HG02571 (cell line): Measurements from ENCODE around the gene ZFR2.
"Not testable (repeated sequence)": the region's sequence is repeated elsewhere in the genome, so short reads cannot be mapped to it uniquely, and the experiment has no call there.

ENCODE experiments used
- ATAC-seq: cut with Tn5 transposase; IDR thresholded peaks from one replicate; pipeline ENCODE4 v1.9.1; 2021; ENCODE audit warnings: mild to moderate bottlenecking, moderate library complexity; ENCODE audit not compliant: unreplicated experiment

The ZFR2 gene

DNA sequence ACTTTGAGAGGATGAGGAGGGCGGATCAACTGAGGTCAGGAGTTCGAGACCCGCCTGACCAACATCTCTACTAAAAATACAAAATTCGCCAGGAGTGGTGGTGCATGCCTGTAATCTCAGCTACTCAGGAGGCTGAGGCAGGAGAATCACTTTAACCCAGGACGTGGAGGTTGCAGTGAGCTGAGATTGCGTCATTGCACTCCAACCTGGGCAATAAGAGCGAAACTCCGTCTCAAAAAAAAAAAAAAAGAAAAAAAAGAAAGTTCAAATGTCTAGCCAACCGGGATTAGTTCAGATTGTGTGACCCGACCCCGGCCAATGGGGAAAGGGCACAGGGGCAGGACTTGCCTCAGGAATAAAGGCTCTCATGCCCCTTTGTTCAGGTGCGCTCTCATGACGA is 5.9 kb upstream of the ZFR2 start:
- not testable (repeated sequence) for ATAC-seq

- no peak for ATAC-seq
These were observed 4.3 kb upstream of the ZFR2 start for GRCh38 chr19:3873151-3873550.

- no peak for ATAC-seq
These were observed 668 bp downstream of the ZFR2 start for GRCh38 chr19:3867971-3868769.

GRCh38 chr19:3866910-3867638 is 1.8 kb downstream of the ZFR2 start:
- no peak for ATAC-seq

DNA sequence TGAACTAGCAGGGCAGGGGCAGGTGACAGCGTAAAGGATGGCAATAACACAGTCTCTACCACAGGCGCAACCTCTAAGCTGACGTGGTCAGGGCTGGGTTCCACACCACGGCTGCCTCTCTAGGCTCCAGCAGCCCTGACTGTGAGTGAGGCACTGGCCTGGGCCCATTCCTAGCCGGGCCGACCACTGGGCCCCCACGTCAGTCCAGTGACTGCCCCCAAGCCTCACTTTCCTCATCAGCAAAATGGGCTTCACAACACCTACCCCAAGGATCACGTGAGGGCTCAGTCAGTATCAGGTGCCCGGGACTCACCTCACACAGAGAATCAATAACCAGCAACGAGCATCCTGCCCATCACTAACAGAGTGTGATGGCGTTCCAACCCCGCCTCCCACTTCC is 5.2 kb downstream of the ZFR2 start:
- no peak for ATAC-seq

- ATAC-seq: no peak
These were observed 5.9 kb downstream of the ZFR2 start for GRCh38 chr19:3862826-3863500.

DNA sequence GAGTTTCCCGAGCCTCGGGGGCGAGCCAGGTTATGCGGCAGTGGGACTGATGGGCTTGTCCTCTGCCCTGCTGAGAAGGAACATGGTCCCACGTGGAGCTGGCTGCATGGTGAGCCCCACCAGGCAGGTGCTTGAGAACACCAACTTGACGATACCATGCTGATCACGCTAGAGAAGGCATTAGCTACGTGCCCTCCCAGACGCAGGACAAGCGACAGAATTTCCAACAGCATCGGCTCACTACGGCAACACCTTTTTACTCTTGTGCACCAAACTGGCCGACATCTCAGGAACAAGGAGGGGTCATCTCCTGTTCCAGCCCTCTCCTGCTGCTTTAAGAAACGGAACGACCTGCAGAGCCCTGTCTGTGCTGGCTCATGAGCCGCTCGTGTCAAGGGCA is 8.3 kb downstream of the ZFR2 start:
- no peak for ATAC-seq

- no peak for ATAC-seq
These were observed 11.3 kb downstream of the ZFR2 start for GRCh38 chr19:3857449-3858003.

GRCh38 chr19:3855320-3855719 is 13.5 kb downstream of the ZFR2 start:
- ATAC-seq: no peak

GRCh38 chr19:3852614-3853254 is 16.1 kb downstream of the ZFR2 start:
- ATAC-seq: no peak

- ATAC-seq: no peak
These were observed 16.7 kb downstream of the ZFR2 start for GRCh38 chr19:3852177-3852511.

GRCh38 chr19:3851254-3852176 is 17.3 kb downstream of the ZFR2 start:
- no peak for ATAC-seq

- no peak for ATAC-seq
These were observed 18.4 kb downstream of the ZFR2 start for GRCh38 chr19:3850320-3850972.

DNA sequence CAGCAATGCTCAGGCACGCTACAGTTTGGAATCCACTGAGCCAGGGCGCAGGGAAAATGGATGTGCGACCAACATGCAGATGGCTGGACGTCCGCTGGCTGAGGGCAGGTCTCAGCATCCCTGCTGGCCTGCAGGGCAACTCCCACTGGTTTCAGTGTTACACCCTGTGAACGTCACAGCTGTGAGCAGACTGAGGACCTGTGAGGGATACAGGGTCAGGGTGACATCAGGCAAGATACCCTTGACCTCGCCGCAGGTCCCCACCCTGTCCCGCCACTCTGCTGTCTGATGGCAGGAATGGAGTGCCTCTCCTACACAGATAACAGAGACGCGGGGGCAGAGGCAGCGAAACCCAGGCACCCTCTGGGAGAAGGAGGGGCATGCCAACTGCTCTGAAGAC is 19.1 kb downstream of the ZFR2 start:
- ATAC-seq: no peak

DNA sequence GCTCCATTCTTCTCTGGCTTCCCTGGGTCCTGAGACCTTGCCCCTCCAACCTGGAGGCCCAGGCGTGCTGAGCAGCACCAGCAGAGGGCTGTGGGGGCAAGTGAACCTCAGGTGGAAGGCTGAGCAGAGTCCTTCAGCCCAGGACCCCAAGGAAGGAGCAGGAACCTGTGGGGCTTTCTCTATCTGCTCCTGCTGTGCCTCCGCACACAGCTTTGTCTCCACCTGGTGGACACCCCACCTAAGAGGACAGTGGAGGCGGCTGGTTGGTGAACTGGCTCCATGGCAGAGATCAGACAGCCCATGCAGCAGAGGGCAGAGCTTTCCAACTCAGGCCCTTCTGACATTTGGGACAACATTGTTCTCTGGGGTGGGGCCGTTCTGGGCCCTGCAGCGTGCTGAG is 19.7 kb downstream of the ZFR2 start:
- no peak for ATAC-seq

- no peak for ATAC-seq
These were observed 24.2 kb downstream of the ZFR2 start for GRCh38 chr19:3844596-3844995.

DNA sequence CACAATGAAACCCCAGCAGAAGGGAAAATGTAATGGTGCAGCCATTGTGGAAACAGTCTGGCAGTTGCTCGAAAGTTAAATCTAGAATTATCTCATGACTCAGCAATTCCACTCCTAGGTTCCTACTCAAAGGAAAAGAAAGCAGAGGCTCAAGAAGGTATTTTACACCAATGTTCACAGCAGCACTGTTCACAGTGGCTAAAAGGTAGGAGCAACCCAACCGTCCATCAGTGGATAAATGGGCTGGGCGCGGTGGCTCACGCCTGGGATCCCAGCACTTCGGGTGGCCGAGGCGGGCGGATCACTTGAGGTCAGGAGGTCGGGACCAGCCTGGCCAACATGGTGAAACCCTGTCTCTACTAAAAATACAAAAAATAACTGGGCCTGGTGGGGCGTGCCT is 25.9 kb downstream of the ZFR2 start:
- no peak for ATAC-seq

GRCh38 chr19:3840804-3841203 is 28.0 kb downstream of the ZFR2 start:
- no peak for ATAC-seq

DNA sequence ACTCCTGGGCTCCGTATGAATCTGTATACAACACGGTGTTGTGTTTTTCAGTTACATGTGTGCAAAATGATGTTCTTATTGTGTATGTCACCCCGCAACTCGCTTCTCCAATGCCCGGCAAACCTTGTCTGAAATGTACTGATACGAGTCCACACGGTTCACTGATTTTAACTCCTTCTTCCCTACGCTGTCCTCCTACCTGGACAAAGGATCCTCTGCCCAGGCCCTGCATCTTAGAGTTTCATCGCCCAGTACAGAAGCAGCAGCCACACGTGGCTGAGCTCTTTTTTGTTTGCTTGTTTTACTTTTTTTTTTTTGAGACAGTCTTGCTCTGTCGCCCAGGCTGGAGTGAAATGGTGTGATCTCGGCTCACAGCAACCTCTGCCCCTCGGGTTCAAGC is 28.9 kb downstream of the ZFR2 start:
- no peak for ATAC-seq

GRCh38 chr19:3838661-3839060 is 30.2 kb downstream of the ZFR2 start:
- no peak for ATAC-seq
